Prostate gland (tissue), 2 donors: Measurements from ENCODE around the gene NCOR2.

Source experiments
- POLR2A ChIP-seq: fragments of 450-650 bp; IDR thresholded peaks from one replicate; pipeline ENCODE4 v1.6.1; 2016; ENCODE audit warnings: antibody characterized with exemption, mild to moderate bottlenecking
- TF ChIP-seq, protein P1 (sequence below), 4 experiments: fragments of 200-600 bp in 2 of 4; fragments of 450-650 bp in 2 of 4; sonication (generic) in 2 of 4; IDR thresholded peaks; 1 replicate in 3 of 4; 2 replicates in 1 of 4; pipeline ENCODE4 v1.5.1; 2016 to 2019; ENCODE audit warnings: antibody characterized with exemption in 4 of 4, mild to moderate bottlenecking in 2 of 4, moderate library complexity in 2 of 4

DNA sequence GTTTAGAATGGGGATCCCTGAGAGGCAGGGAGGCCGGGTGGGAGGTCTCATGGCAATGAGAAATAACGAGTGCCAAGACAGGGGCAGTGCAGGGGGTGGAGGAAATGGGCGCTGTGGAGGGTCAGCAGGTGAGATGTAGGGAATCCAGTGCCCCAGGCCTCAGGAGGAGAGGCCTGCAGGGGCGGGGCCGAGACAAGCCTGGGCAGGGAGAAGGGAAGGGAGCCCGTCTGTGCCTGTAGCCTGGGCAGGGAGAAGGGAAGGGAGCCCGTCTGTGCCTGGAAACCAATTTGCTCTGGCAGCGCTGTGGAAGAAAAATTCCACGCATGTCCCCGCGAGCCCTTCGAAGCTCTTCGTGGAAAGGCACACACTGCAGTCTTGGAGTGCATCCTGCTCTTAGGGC, 10.6 kb upstream of the NCOR2 start:
- TF ChIP-seq, protein P1, sequence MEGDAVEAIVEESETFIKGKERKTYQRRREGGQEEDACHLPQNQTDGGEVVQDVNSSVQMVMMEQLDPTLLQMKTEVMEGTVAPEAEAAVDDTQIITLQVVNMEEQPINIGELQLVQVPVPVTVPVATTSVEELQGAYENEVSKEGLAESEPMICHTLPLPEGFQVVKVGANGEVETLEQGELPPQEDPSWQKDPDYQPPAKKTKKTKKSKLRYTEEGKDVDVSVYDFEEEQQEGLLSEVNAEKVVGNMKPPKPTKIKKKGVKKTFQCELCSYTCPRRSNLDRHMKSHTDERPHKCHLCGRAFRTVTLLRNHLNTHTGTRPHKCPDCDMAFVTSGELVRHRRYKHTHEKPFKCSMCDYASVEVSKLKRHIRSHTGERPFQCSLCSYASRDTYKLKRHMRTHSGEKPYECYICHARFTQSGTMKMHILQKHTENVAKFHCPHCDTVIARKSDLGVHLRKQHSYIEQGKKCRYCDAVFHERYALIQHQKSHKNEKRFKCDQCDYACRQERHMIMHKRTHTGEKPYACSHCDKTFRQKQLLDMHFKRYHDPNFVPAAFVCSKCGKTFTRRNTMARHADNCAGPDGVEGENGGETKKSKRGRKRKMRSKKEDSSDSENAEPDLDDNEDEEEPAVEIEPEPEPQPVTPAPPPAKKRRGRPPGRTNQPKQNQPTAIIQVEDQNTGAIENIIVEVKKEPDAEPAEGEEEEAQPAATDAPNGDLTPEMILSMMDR (IDR thresholded peaks at IDR 0.05) = no peak
- TF ChIP-seq POLR2A = no peak
